Neuron (in vitro differentiated cells): ENCODE data around the gene ARHGEF1.
"Not testable (repeated sequence)": the region's sequence is repeated elsewhere in the genome, so short reads cannot be mapped to it uniquely, and the experiment has no call there.

Source experiments
- H2AFZ ChIP-seq: one replicate; pipeline ENCODE4 v1.6.1; 2013; ENCODE audit warnings: low read depth, mild to moderate bottlenecking, inconsistent platforms, low read length, moderate library complexity
- H3K27me3 ChIP-seq: one replicate; pipeline ENCODE4 v1.6.1; 2013; ENCODE audit warnings: low read length; ENCODE audit not compliant: insufficient read depth
- H3K36me3 ChIP-seq: one replicate; pipeline ENCODE4 v1.6.1; 2013; ENCODE audit warnings: low read length; ENCODE audit not compliant: insufficient read depth
- H3K4me1 ChIP-seq: one replicate; pipeline ENCODE4 v1.6.1; 2013; ENCODE audit warnings: low read length; ENCODE audit not compliant: insufficient read depth
- H3K4me3 ChIP-seq: 2 replicates; pipeline ENCODE4 v1.5.1; 2013; ENCODE audit warnings: mild to moderate bottlenecking, low read length, moderate library complexity
- H3K9me3 ChIP-seq: one replicate; pipeline ENCODE4 v1.6.1; 2013; ENCODE audit warnings: low read length

The ARHGEF1 gene

GRCh38 chr19:41869374-41869955 lies 13.5 kb upstream of the ARHGEF1 start:
- Histone ChIP-seq H3K27me3 (no peaks in the 10 kb centered on the region), H3K36me3 (peaks cover 63% of the 10 kb centered on the region)

DNA sequence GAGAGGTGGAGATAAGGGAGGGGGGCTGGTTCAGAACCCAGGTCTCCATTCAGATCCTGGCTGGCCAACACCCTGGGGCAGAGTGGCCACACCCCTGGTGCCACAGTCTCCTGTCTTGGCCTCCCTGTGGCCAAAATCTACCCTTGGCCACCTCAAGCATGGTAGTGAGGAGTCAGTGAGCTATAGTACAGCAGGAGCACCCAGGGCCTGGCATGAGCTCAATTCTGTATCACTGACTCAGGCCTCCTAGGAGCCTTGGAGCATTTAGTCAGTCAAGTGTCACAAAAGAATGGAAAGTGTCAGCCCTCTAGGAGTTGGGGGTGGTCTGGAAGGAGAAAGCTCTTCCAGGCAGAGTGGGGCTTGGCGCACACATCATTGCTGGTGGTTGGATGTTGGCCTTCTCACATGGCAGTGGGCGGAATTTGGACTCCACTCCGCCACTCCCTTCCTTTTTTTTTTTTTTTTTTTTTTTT lies 12.5 kb upstream of the ARHGEF1 start:
- Histone ChIP-seq H3K4me1 (no peaks in the 10 kb centered on the region), H3K4me3 (no peak overlapping the region), H3K27me3 (no peaks in the 10 kb centered on the region), H3K9me3 (no peaks in the 10 kb centered on the region), H2AFZ (no peak overlapping the region), H3K36me3 (peaks cover 53% of the 10 kb centered on the region)

More at GRCh38 chr19:41869374-41869955, 13.5 kb upstream of the ARHGEF1 start:
- Histone ChIP-seq H2AFZ (no peak overlapping the region), H3K4me1 (no peaks in the 10 kb centered on the region), H3K4me3 (no peak overlapping the region), H3K9me3 (no peaks in the 10 kb centered on the region)

DNA sequence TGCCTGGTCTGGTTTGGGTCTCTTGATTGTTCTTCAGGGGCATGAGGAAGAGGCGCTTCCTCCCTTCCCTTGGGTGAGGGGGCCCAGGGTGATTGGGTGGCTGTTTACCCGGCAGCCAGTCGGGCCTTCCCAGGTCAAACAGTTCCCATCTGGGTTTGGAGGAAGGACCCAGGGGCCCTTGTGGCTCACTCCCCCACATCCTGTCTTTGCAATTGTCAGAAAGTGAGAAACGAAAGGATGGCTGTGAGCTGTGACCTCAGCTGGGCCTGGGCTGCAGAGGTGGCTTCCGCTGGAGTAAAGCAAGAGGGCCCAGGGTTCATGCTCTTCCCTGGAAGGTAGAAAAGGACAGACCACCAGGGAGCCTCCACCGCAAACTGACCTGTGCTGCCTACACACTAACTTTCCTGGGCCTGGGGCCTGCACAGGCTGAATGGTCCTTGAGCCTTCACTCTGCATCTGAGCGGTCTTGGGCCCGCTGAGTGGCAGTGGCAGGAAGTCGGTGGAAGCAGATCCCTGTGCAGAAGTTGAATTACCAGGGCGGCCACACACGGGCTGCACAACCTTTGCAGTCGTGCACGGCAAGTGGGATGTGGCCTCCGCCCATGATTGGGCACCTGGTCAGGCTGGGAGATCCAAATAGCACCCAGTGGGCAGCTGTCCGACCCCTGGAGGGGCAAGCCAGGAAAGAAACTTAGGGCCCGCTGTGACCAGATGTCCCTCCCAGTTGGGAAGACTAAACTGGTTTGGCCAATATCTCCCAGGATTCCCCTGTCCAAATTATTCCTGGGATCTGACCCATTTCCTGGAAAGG lies 11.2 kb upstream of the ARHGEF1 start:
- Histone ChIP-seq H2AFZ (no peak overlapping the region), H3K4me1 (no peaks in the 10 kb centered on the region), H3K36me3 (peaks cover 47% of the 10 kb centered on the region), H3K4me3 (no peak overlapping the region), H3K9me3 (no peaks in the 10 kb centered on the region), H3K27me3 (peaks cover 2% of the 10 kb centered on the region)

DNA sequence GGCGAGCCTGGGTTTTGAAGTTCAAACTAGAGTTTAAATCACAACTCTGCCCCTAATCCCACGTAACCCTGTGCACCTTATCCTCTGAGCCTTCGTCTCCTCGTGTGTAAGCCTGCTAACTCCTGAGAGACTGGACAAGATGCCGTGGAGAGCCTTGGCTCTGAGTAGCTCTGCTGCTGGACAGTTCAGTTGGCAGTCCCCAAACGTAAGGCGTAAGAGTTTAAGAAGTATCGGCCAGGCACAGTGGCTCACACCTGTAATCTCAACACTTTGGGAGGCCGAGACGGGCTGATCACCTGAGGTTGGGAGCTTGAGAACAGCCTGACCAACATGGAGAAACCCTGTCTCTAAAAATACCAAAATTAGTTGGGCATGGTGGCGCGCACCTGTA lies 10.6 kb upstream of the ARHGEF1 start:
- H3K9me3 ChIP-seq = no peaks in the 10 kb centered on the region
- H3K4me1 ChIP-seq = no peaks in the 10 kb centered on the region
- no peak overlapping the region for H2AFZ ChIP-seq
- peaks cover 7% of the 10 kb centered on the region for H3K27me3 ChIP-seq
- H3K4me3 ChIP-seq = no peak overlapping the region
- peaks cover 44% of the 10 kb centered on the region for H3K36me3 ChIP-seq

GRCh38 chr19:41872775-41873647 lies 10.0 kb upstream of the ARHGEF1 start:
- peaks cover 10% of the 10 kb centered on the region for H3K27me3 ChIP-seq

DNA sequence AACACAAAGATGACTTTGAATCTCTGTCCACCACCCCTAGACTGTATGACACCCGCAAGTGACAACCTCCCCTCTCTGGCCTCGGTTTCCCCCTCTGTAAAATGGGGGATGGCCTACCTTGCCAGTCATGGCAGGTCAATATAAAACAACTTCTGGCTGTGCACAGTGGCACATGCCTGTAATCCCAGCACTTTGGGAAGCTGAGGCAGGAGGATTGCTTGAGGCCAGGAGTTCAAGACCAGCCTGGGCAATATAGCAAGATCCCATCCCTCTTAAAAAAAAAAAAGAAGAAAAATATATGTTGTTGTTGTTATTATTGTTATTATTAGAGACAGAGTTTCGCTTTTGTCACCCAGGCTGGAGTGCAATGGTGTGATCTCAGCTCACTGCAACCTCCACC lies 7.0 kb upstream of the ARHGEF1 start:
- Histone ChIP-seq H3K36me3 (peaks cover 10% of the 10 kb centered on the region), H3K27me3 (peaks cover 15% of the 10 kb centered on the region)
- H2AFZ ChIP-seq, H3K9me3 ChIP-seq, H3K4me3 ChIP-seq, H3K4me1 ChIP-seq: not testable (repeated sequence)

More at GRCh38 chr19:41872775-41873647, 10.0 kb upstream of the ARHGEF1 start:
- peaks cover 38% of the 10 kb centered on the region for H3K36me3 ChIP-seq
- no peaks in the 10 kb centered on the region for H3K4me1 ChIP-seq
- H2AFZ ChIP-seq = no peak overlapping the region
- no peaks in the 10 kb centered on the region for H3K9me3 ChIP-seq
- no peak overlapping the region for H3K4me3 ChIP-seq

GRCh38 chr19:41876847-41877832 lies 5.8 kb upstream of the ARHGEF1 start, which contains the start of gene CD79A:
Gene CD79A (plus strand): TSS chr19:41877279. CDS start chr19:41877305, 26 bp downstream.
- Histone ChIP-seq H3K9me3 (no peaks in the 10 kb centered on the region), H3K4me1 (no peaks in the 10 kb centered on the region), H2AFZ (no peak within 1 kb of the TSS), H3K36me3 (no peaks in the 10 kb centered on the region), H3K4me3 (no peak within 1 kb of the TSS), H3K27me3 (peaks cover 22% of the 10 kb centered on the region)

DNA sequence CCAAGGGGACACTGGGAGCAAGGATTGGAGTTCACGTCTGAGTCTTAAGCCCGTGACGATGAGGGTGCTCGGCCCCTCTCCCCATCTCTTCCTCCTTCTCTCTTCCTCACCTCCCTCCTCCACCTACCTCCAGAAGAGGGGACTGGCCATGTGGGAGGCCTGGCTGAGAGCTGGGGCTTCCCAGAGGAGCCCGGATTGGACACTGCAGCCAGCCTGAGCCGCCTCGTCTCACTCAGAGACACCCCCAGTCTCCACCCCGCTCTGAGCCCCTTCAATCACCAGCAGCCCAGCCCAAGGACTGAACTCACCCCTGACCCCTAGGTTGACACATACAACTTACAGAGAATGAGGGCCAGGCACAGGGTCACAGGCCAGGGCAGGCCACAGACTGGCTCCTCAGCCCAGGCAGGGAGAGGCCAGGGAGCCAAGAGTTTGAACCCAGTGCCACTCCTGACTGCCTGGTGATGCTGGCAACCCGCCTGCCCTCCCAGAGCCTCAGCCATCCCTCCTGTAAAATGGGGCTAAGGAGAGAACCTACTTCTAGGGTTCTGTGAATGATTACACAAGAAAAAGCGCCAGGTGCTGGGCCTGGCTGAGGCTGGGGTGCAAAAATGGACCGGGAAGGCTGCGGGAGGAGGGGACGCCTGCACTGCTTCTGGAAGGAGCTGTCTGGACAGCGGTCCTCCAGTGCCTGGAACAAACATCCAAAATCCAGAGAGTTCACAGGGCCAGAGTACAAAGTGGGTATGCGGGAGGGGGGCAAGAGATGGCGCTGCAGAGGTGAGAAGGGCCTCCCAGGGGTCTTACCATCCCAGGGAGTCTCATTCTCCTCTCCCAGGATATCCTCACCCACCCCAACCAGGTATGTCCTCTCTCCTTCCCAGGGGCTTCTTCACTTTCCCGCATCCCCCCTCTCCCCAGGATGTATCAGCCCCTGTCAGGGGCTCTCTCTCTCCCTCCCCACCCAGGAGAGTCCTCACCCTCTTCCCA lies 4.8 kb upstream of the ARHGEF1 start:
- H2AFZ ChIP-seq = no peak overlapping the region
- H3K9me3 ChIP-seq = no peaks in the 10 kb centered on the region
- H3K4me1 ChIP-seq = no peaks in the 10 kb centered on the region
- H3K36me3 ChIP-seq = no peaks in the 10 kb centered on the region
- H3K27me3 ChIP-seq = peaks cover 30% of the 10 kb centered on the region
- no peak overlapping the region for H3K4me3 ChIP-seq

DNA sequence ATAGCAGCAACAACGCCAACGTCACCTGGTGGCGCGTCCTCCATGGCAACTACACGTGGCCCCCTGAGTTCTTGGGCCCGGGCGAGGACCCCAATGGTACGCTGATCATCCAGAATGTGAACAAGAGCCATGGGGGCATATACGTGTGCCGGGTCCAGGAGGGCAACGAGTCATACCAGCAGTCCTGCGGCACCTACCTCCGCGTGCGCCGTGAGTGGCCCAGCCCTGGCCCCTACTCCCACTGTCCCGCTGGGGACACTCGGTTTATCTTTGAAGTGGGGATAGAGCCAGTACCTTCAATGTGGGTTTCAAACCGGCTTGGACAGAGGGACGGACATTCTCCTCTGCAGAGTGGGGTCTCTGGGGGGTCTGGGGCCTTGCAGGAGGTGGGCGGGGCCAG lies 3.9 kb upstream of the ARHGEF1 start:
- Histone ChIP-seq H3K27me3 (peaks cover 34% of the 10 kb centered on the region), H3K4me3 (no peak overlapping the region)

DNA sequence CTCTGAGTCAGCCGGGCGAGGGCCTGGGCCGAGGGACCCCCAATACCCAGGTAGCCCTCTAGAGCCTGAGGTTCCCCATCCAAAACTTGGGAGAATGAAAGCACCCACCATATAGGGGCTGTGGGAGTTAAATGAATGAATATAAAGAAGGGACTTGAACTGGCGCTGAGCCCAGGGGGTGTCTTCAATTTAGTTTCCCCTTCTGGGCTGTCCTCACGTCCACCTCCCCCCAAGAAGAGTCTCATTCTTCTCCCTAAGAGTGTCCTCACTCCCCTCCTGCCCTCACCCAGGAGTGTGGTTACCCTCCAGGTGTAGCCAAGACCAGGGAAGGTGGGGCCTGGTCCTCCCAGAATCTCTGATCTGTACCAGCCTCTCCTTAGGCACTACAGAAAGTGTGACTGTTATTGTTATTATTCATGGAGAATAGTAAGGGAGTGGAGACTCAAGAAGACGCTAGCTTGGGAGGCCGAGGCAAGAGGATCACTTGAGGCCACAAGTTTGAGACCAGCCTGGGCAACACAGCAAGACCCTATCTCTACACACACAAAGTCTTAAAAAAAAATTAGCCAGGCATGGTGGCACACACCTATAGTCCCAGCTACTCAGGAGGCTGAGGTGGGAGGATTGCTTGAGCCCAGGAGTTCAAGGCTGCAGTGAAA lies 3.2 kb upstream of the ARHGEF1 start:
- Histone ChIP-seq H3K4me3 (no peak overlapping the region), H3K9me3 (no peaks in the 10 kb centered on the region), H3K27me3 (peaks cover 34% of the 10 kb centered on the region), H2AFZ (no peak overlapping the region), H3K36me3 (no peaks in the 10 kb centered on the region), H3K4me1 (peaks cover 6% of the 10 kb centered on the region)

More for the DNA sequence above, 3.9 kb upstream of the ARHGEF1 start:
- Histone ChIP-seq H3K36me3 (no peaks in the 10 kb centered on the region), H3K9me3 (no peaks in the 10 kb centered on the region), H2AFZ (no peak overlapping the region), H3K4me1 (peaks cover 6% of the 10 kb centered on the region)

- no peak overlapping the region for H3K4me3 ChIP-seq
- H3K9me3 ChIP-seq = no peaks in the 10 kb centered on the region
- peaks cover 6% of the 10 kb centered on the region for H3K4me1 ChIP-seq
- no peaks in the 10 kb centered on the region for H3K36me3 ChIP-seq
- no peak overlapping the region for H2AFZ ChIP-seq
- H3K27me3 ChIP-seq = peaks cover 34% of the 10 kb centered on the region
Measured at GRCh38 chr19:41880329-41880708, 2.7 kb upstream of the ARHGEF1 start.
